Measurements from ENCODE around the gene CTTN. TPM values are rescaled to one million over a fixed set of nuclear protein-coding genes. Genes with fewer than 3 reads are reported as not detected.

Gene CTTN
- total and polyA plus RNA-seq, 2 of the 8 experiments (the other 6 are each of a cell fraction or from before 2014, with no cell fraction given), result 84.6 to 216 TPM

DNA sequence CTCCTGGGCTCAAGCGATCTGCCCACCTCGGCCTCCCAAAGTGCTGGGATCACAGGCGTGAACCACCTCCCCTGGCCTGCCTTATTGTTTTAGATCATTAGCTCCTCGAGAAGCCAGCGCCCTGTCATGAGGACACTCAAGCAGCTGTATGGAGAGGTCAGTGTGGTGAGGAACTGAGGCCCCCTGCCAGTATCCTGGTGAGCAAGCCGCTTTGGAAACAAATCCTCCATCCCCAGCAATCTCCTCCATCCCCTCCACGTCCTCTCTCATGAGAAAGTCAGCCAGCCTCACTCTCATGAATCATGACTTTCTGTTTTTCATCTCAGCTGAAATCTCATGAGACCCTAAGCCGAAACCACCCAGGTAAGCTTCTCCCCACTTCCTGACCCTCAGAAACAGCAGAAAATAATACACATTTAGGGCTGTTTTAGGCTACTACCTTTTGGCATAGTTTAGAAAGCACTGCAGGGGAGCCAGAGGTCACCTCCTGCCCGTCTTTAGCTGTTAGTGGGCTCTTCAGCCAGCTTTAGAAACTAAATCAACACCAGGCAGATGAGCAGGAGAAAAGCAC, 56.0 kb downstream of the CTTN start:
- Histone ChIP-seq H2BK12ac (ENCODE audit: low read depth, low read length) (no peak overlapping the region), H3K23ac (ENCODE audit: insufficient read length) (no peak overlapping the region), H3K4me2 (ENCODE audit: insufficient read depth in 1 of 2, low read depth in 2 of 2, low read length in 2 of 2) (no peak overlapping the region), H3K4me3 (ENCODE audit: extremely low read depth in 1 of 4, insufficient read depth in 2 of 4, low read depth in 3 of 4, low read length in 4 of 4) (no peak overlapping the region), H2BK120ac (replicated peaks; ENCODE audit: low read depth, low read length) (no peak overlapping the region), H3K79me2 (ENCODE audit: control insufficient read depth in 1 of 2, insufficient read depth in 2 of 2, low read length in 2 of 2) (no peaks in the 10 kb centered on the region), H3K4ac (replicated peaks; ENCODE audit: insufficient read length, low read depth, low read length) (no peak overlapping the region), H2BK15ac (ENCODE audit: low read length) (no peak overlapping the region), H3K9ac (replicated peaks in 1 of 4; ENCODE audit: extremely low read depth in 1 of 4, low read depth in 3 of 4, low read length in 3 of 4) (no peak overlapping the region), H3K23me2 (ENCODE audit: low read depth, low read length) (no peaks in the 10 kb centered on the region; the same call in 1 of the 2 replicates), H3K14ac (ENCODE audit: insufficient read length) (no peak overlapping the region), H3K36me3 (ENCODE audit: control insufficient read depth in 2 of 4, insufficient read depth in 4 of 4, low read length in 3 of 4) (no peaks in the 10 kb centered on the region), H2AK5ac (ENCODE audit: low read depth, low read length) (no peak overlapping the region), H3K27ac (ENCODE audit: low read depth, low read length) (no peak overlapping the region), H4K20me1 (replicated peaks in 1 of 2; ENCODE audit: control insufficient read depth in 1 of 2, insufficient read depth in 2 of 2, low read length in 2 of 2) (no peaks in the 10 kb centered on the region), H3K4me1 (replicated peaks in 1 of 4; ENCODE audit: control insufficient read depth in 3 of 4, insufficient read depth in 4 of 4, low read length in 3 of 4) (peaks cover 0 to 3% (median 0%) of the 10 kb centered on the region in 4 experiments; a peak in 2 of 7 replicates), H3K79me1 (ENCODE audit: low read depth, low read length) (no peaks in the 10 kb centered on the region), H2BK20ac (ENCODE audit: low read length) (no peak overlapping the region), H4K5ac (ENCODE audit: insufficient read length, low read depth, low read length) (no peak overlapping the region), H3K18ac (ENCODE audit: extremely low read depth, low read length) (no peak overlapping the region), H2BK5ac (ENCODE audit: low read depth, low read length) (no peak overlapping the region), H3K27me3 (replicated peaks in 1 of 4; ENCODE audit: control insufficient read depth in 3 of 4, extremely low read depth in 1 of 4, insufficient read depth in 3 of 4, low read length in 3 of 4) (no peaks in the 10 kb centered on the region), H3K56ac (replicated peaks; ENCODE audit: insufficient read length, low read depth, low read length) (no peak overlapping the region), H3K9me3 (ENCODE audit: insufficient read depth in 2 of 2, low read depth in 1 of 2, low read length in 1 of 2) (peaks cover 6 to 12% of the 10 kb centered on the region in 2 experiments), H2AFZ (ENCODE audit: low read length) (no peak overlapping the region), H4K8ac (ENCODE audit: extremely low read depth, insufficient read depth, low read length) (no peak overlapping the region), H4K91ac (replicated peaks; ENCODE audit: insufficient read length, low read length) (no peak overlapping the region)
- FAIRE-seq (no peak), DNase-seq (ENCODE audit: low read depth in 1 of 2, low spot score in 2 of 2) (no peak)
- WGBS, 2 experiments (ENCODE audit: extremely low coverage in 1 of 2, insufficient coverage in 1 of 2, insufficient read length in 1 of 2, insufficient replicate concordance in 2 of 2, low coverage in 1 of 2, low lambda C conversion rate in 2 of 2, missing lambda C conversion rate in 1 of 2), result 79% methylated on average over 9 of the region's 9 CpGs; no CpG with 5 or more reads in 1 of the 2 experiments
- ChIA-PET CTCF (ENCODE audit: partially characterized antibody) (interaction anchor here (0.8 to 1.3 kb wide), 6 partner anchors 10 to 972 kb away, joined by 3 to 5 read pairs (median 3); no protein-coding TSS in a partner anchor), POLR2A (ENCODE audit: partially characterized antibody) (no interaction called here)
- no peak for TF ChIP-seq NRF1 (IDR thresholded peaks at IDR 0.05; ENCODE audit: low read depth, low read length)
- TF ChIP-seq SIRT6 (IDR thresholded peaks at IDR 0.05; ENCODE audit: low read length), result no peak
- TF ChIP-seq TAF7 (optimal IDR thresholded peaks at IDR 0.05; ENCODE audit: borderline replicate concordance, low read depth, low read length), result no peak
- TF ChIP-seq BRCA1 (IDR thresholded peaks at IDR 0.05; ENCODE audit: low read depth, low read length), result no peak
- no peak for TF ChIP-seq PHF8 (conservative IDR thresholded peaks at IDR 0.05; ENCODE audit: low read depth, low read length)
- TF ChIP-seq SUZ12 (IDR thresholded peaks at IDR 0.05; ENCODE audit: low read length), result no peak
- TF ChIP-seq EGR1 (IDR thresholded peaks at IDR 0.05; ENCODE audit: borderline replicate concordance, low read depth, low read length), result no peak
- TF ChIP-seq KDM5A (IDR thresholded peaks at IDR 0.05; ENCODE audit: low read length), result no peak

All from H1 (cell line).